AG04449 (cell line): ENCODE results near the gene DMD.

ENCODE experiments used
- CTCF ChIA-PET: fragments of 350-600 bp; formaldehyde crosslinking; extraction: SDS; loops from one replicate; lab custom pipeline; 2021; ENCODE audit warnings: antibody characterized with exemption; lab: Yijun Ruan, JAX
- POLR2A ChIA-PET: fragments of 400-600, 350-600 bp; formaldehyde crosslinking; extraction: SDS; loops from one replicate; lab custom pipeline; 2020; ENCODE audit warnings: antibody characterized with exemption, inconsistent platforms; lab: Yijun Ruan, JAX
- DNase-seq: peaks from one replicate; pipeline ENCODE4 v3.0.0-alpha.2; 2010; ENCODE audit warnings: low read depth, low spot score
- H3K4me3 ChIP-seq: 2 replicates; pipeline ENCODE4 v1.5.1; 2011; ENCODE audit warnings: low read depth, mild to moderate bottlenecking, control low read depth, low read length
- TF ChIP-seq, protein P1 (sequence below): IDR thresholded peaks from one replicate; pipeline ENCODE4 v1.5.1; 2011; ENCODE audit warnings: mild to moderate bottlenecking, moderate library complexity, low read length, control low read depth, inconsistent platforms; ENCODE audit not compliant: insufficient read depth; ENCODE audit errors: missing control alignments

Gene DMD

DNA sequence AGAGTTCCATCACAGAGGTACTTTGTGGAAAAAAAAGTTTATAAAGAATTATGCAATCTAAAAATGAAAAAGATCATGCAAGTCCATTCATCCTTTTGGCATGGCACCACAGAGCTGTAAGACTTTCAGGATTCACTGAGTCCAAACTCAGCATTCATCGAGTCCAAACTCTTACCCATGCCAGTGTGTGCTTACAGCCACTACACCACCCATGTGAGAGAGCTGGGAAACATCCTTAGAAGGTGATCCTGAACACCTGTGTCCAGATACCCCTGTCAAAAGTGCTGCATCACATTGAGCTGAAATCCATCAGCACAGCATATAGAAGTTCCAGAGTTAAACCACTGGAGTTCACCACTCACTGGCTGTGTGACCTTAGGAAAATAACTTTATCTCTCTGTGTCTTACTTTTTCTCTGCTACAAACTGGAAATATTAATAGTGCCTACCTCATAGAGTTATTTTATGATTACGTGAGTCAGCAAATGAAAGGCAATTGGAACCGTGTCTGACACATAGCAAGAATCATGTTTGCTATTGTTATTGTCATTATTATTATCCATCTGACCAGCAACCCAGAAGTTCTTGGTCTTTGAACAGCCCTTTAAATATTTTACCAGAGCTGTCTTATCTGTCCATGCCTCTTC is 2024.5 kb downstream of the DMD start:
- no peak for DNase-seq
- ChIA-PET POLR2A (no interaction called here), CTCF (no interaction called here)
- no peak overlapping the region for H3K4me3 ChIP-seq
- TF ChIP-seq, protein P1, sequence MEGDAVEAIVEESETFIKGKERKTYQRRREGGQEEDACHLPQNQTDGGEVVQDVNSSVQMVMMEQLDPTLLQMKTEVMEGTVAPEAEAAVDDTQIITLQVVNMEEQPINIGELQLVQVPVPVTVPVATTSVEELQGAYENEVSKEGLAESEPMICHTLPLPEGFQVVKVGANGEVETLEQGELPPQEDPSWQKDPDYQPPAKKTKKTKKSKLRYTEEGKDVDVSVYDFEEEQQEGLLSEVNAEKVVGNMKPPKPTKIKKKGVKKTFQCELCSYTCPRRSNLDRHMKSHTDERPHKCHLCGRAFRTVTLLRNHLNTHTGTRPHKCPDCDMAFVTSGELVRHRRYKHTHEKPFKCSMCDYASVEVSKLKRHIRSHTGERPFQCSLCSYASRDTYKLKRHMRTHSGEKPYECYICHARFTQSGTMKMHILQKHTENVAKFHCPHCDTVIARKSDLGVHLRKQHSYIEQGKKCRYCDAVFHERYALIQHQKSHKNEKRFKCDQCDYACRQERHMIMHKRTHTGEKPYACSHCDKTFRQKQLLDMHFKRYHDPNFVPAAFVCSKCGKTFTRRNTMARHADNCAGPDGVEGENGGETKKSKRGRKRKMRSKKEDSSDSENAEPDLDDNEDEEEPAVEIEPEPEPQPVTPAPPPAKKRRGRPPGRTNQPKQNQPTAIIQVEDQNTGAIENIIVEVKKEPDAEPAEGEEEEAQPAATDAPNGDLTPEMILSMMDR = no peak

DNA sequence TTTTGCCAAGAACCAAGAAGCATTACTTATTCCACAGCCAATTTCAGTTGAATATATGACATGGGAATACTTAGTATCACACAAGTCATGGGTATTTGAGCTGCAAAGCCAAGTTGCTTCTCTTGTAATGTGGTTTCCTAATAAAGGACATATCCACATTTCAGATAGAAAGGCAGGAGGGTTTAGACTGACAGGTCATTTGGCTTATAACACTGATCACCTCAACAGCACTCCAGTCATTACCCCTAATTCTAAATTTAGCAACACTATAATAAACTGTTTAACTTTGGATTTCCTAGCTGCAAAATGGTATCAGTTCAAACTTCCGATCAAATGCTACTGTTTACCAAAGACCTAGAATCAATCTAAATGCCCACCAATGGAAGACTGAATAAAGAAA is 2025.5 kb downstream of the DMD start:
- ChIA-PET POLR2A (no interaction called here), CTCF (no interaction called here)
- H3K4me3 ChIP-seq = no peak overlapping the region
- DNase-seq = no peak
- TF ChIP-seq, protein P1 = no peak

DNA sequence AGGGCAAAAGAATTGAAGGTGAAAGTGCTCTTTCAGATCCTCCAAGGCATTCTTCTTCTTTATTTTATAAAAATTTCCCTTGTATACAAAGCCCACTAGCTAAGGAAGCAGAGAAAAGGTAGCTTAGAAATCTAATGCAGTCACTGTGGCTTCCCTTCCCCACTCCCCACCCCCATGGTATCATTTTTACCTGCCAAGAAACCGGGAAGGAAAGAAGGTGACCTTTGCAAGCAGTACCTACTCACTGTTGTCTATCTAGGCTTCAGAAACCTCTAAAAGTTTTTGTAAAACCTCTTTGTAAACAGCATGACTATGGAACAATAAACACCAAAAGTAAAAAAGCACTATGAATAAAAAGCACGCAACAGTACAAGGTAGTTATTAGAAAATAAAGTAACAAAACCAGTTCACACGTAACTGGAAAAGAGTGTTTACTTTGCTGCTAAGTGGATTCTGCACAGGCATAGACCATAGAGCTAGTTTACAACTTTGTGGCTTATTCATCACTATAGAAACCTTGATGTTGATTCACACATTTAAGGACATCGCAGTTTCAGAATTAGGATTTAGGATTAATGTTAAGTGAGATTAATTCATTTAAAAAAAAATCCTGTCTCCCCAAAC is 2029.9 kb downstream of the DMD start:
- ChIA-PET CTCF (interaction anchor here (1.2 kb wide), 1 partner anchor 33 kb away, joined by 3 read pairs; no protein-coding TSS in a partner anchor), POLR2A (no interaction called here)
- DNase-seq = no peak
- TF ChIP-seq, protein P1 = no peak
- H3K4me3 ChIP-seq = no peak overlapping the region

DNA sequence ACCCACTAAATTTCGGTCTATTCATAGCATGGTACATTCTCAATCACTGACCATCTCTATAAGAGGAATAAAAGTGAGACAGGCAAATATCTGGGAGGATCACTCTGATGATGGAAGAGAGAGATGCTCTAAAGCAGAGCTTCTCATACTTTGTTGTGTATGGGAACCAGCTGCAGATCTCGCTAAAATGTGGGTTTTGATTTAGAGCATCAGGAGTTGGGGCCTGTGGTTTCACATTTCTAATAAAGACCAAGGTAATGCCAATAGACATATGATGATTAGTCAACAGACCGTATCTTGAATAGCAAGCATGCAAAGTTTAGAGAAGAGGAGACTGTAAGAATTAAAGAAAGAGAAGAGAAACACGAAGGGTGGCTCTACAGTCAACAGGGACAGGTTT is 2032.1 kb downstream of the DMD start:
- ChIA-PET POLR2A (no interaction called here), CTCF (no interaction called here)
- no peak overlapping the region for H3K4me3 ChIP-seq
- no peak for DNase-seq
- TF ChIP-seq, protein P1 = no peak

DNA sequence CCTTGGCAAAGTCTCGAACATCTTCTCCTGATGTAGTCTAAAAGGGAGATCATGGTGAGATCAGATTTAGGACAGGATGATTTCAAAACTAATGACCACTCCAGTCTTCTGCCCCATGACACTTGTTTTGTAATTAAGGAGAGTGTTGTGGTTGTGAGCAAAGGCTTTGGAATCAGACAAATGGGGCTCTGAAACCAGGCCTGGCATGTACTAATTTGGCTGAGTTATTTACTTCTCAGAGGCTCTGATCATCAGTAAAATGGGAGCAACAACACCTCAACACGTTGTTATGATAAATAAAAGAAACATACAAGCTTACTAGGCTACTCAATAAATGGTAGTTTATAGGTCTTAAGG is 2032.6 kb downstream of the DMD start:
- TF ChIP-seq, protein P1 = no peak
- ChIA-PET POLR2A (no interaction called here), CTCF (no interaction called here)
- H3K4me3 ChIP-seq = no peak overlapping the region
- no peak for DNase-seq

DNA sequence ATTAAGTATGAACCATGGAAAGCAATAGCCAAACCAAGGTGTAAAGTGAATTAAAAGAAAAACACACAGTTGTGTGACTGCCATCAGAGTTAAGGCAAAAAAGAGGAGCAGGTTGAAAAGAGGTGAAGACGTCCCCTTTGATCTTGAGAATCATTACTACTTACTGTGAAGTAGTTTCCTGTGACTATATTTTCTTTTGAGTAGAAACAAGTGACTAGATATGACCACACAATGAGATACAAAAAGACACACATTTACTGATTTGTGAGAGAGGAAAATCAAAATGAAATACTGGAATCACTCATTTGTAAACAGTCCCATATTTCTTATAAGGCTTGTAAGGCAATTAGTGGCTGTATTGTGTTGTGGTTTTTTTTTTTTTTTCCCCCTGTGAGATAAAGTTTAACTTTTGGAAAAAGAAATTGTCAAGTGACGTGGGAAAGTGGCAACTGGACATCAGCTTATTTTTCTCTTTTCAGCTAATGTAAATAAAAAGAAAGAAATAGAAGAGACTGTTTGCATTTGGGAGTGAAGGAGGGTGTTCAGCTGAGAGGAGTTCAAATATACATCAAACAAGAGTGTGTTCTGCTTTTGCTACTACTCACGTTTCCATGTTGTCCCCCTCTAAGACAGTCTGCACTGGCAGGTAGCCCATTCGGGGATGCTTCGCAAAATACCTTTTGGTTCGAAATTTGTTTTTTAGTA is 2033.1 kb downstream of the DMD start:
- ChIA-PET CTCF (no interaction called here), POLR2A (no interaction called here)
- TF ChIP-seq, protein P1 = no peak
- no peak overlapping the region for H3K4me3 ChIP-seq
- DNase-seq = no peak
